ENCODE measurements around the gene PPARA.

Gene PPARA

GRCh38 chr22:46116491-46116958 is 33.8 kb upstream of the PPARA start:
- no peaks in the 10 kb centered on the region for H3K79me2 ChIP-seq (ENCODE audit: insufficient read depth, low read length)
- H3K9me3 ChIP-seq (ENCODE audit: low read length): no peaks in the 10 kb centered on the region
- no peaks in the 10 kb centered on the region for H3F3A ChIP-seq (ENCODE audit: insufficient read depth, low read length)
- H3K4me3 ChIP-seq (ENCODE audit: low read depth, low read length, poor library complexity, severe bottlenecking): no peak overlapping the region
- no peaks in the 10 kb centered on the region for H3K4me1 ChIP-seq (ENCODE audit: insufficient read depth, low read length, severe bottlenecking)
- no peak overlapping the region for H2AFZ ChIP-seq (ENCODE audit: low read length)
- no peaks in the 10 kb centered on the region for H4K20me1 ChIP-seq (ENCODE audit: insufficient read depth, low read length)
- no peaks in the 10 kb centered on the region; the same call in 1 of the 2 replicates for H3K27me3 ChIP-seq (ENCODE audit: insufficient read depth, low read length)
- H3K9ac ChIP-seq (ENCODE audit: low read length): no peak overlapping the region
- H3K4me2 ChIP-seq (ENCODE audit: low read length): no peak overlapping the region
- no peak for TF ChIP-seq EZH2 (IDR thresholded peaks at IDR 0.05; ENCODE audit: borderline replicate concordance, low read length)
- TF ChIP-seq, protein P1, sequence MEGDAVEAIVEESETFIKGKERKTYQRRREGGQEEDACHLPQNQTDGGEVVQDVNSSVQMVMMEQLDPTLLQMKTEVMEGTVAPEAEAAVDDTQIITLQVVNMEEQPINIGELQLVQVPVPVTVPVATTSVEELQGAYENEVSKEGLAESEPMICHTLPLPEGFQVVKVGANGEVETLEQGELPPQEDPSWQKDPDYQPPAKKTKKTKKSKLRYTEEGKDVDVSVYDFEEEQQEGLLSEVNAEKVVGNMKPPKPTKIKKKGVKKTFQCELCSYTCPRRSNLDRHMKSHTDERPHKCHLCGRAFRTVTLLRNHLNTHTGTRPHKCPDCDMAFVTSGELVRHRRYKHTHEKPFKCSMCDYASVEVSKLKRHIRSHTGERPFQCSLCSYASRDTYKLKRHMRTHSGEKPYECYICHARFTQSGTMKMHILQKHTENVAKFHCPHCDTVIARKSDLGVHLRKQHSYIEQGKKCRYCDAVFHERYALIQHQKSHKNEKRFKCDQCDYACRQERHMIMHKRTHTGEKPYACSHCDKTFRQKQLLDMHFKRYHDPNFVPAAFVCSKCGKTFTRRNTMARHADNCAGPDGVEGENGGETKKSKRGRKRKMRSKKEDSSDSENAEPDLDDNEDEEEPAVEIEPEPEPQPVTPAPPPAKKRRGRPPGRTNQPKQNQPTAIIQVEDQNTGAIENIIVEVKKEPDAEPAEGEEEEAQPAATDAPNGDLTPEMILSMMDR (IDR thresholded peaks at IDR 0.05; ENCODE audit: low read length): peak; percentile 99
- no peaks in the 10 kb centered on the region for H3K9me2 ChIP-seq (ENCODE audit: low read depth, low read length)
- no peak overlapping the region for H3K27ac ChIP-seq (ENCODE audit: low read depth, low read length, poor library complexity, severe bottlenecking)
- H3K36me3 ChIP-seq (ENCODE audit: insufficient read depth, low read length): no peaks in the 10 kb centered on the region

- H3K79me2 ChIP-seq (ENCODE audit: insufficient read depth, low read length): no peaks in the 10 kb centered on the region
- TF ChIP-seq, protein P1 (IDR thresholded peaks at IDR 0.05; ENCODE audit: low read length): no peak
- TF ChIP-seq EZH2 (IDR thresholded peaks at IDR 0.05; ENCODE audit: borderline replicate concordance, low read length): no peak
- no peaks in the 10 kb centered on the region for H3K9me2 ChIP-seq (ENCODE audit: low read depth, low read length)
- no peak overlapping the region for H3K4me2 ChIP-seq (ENCODE audit: low read length)
- no peaks in the 10 kb centered on the region for H3K36me3 ChIP-seq (ENCODE audit: insufficient read depth, low read length)
- H2AFZ ChIP-seq (ENCODE audit: low read length): no peak overlapping the region
- H3K27ac ChIP-seq (ENCODE audit: low read depth, low read length, poor library complexity, severe bottlenecking): no peak overlapping the region
- no peaks in the 10 kb centered on the region for H3F3A ChIP-seq (ENCODE audit: insufficient read depth, low read length)
- no peaks in the 10 kb centered on the region for H4K20me1 ChIP-seq (ENCODE audit: insufficient read depth, low read length)
- no peaks in the 10 kb centered on the region; the same call in 1 of the 2 replicates for H3K27me3 ChIP-seq (ENCODE audit: insufficient read depth, low read length)
- no peak overlapping the region for H3K9ac ChIP-seq (ENCODE audit: low read length)
- H3K9me3 ChIP-seq (ENCODE audit: low read length): no peaks in the 10 kb centered on the region
- peaks cover 1% of the 10 kb centered on the region for H3K4me1 ChIP-seq (ENCODE audit: insufficient read depth, low read length, severe bottlenecking)
- no peak overlapping the region for H3K4me3 ChIP-seq (ENCODE audit: low read depth, low read length, poor library complexity, severe bottlenecking)
These were observed 32.8 kb upstream of the PPARA start for GRCh38 chr22:46117206-46118199.

DNA sequence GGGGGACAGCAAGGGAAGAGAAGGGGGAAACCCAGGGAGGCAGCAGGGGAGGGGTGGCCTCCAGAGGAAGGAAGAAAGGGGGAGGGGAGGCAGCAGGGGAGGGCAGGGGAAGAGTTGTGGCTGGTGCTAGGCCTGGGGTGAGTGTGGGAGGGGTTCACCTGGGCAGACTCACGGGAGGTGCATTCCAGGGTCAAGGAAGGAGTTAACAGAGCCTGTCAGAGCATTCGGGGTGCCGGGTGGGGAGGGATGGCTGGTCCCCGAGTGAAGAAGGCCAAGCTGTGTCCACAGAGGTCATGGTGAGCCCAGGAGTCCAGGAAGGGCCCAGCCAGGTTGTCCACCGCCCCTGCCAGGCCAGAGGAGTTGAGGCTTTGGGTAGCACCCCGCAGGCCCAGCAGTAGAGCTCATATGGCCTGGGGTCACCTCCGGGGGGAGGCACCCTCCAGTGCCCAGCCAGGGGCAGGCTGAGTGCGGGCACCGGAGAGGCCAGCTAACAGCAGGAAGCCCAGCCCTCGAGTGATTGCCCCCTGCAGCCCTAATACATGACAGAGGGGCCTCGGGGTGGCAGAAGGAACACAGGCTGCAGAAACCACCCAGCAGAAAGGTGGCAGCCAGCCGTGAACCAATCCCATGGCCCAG is 31.1 kb upstream of the PPARA start:
- Histone ChIP-seq H3K9ac (ENCODE audit: low read length) (no peak overlapping the region), H2AFZ (ENCODE audit: low read length) (no peak overlapping the region), H3K36me3 (ENCODE audit: insufficient read depth, low read length) (no peaks in the 10 kb centered on the region), H3K4me1 (ENCODE audit: insufficient read depth, low read length, severe bottlenecking) (peaks cover 6% of the 10 kb centered on the region), H3K9me3 (ENCODE audit: low read length) (no peaks in the 10 kb centered on the region), H3K4me2 (ENCODE audit: low read length) (no peak overlapping the region), H3K9me2 (ENCODE audit: low read depth, low read length) (no peaks in the 10 kb centered on the region), H3K4me3 (ENCODE audit: low read depth, low read length, poor library complexity, severe bottlenecking) (no peak overlapping the region), H3K79me2 (ENCODE audit: insufficient read depth, low read length) (no peaks in the 10 kb centered on the region), H3K27me3 (ENCODE audit: insufficient read depth, low read length) (peaks cover 7% of the 10 kb centered on the region; the same call in 1 of the 2 replicates), H3K27ac (ENCODE audit: low read depth, low read length, poor library complexity, severe bottlenecking) (no peak overlapping the region), H3F3A (ENCODE audit: insufficient read depth, low read length) (no peaks in the 10 kb centered on the region), H4K20me1 (ENCODE audit: insufficient read depth, low read length) (no peaks in the 10 kb centered on the region)
- TF ChIP-seq, protein P1 (IDR thresholded peaks at IDR 0.05; ENCODE audit: low read length): no peak
- TF ChIP-seq EZH2 (IDR thresholded peaks at IDR 0.05; ENCODE audit: borderline replicate concordance, low read length): no peak

All from OCI-LY1 (cell line).